A549 (cell line): ENCODE results near the gene PCYT1B. TPM values are rescaled to one million over a fixed set of nuclear protein-coding genes. Genes with fewer than 3 reads are reported as not detected.

Experiments
- ATAC-seq, 2 experiments: fragments of 200-7000 bp in 1 of 2; fragments of >200 bp in 1 of 2; cut with Nextera tagmentation in 1 of 2; cut with Tn5 transposase in 1 of 2; 3 replicates each; pipeline versions ENCODE4 v1.8.0 to v1.9.1; 2018 to 2020; ENCODE audit warnings: mild to moderate bottlenecking in 1 of 2, moderate library complexity in 1 of 2
- CTCF ChIA-PET: fragments of 300-600 bp; sonication (Branson Sonifier 250); formaldehyde crosslinking; extraction: SDS; loops from one replicate; lab custom pipeline; 2021; ENCODE audit warnings: antibody characterized with exemption, inconsistent platforms; lab: Yijun Ruan, JAX
- POLR2A ChIA-PET: fragments of 350-600 bp; formaldehyde crosslinking; extraction: SDS; loops from one replicate; lab custom pipeline; 2021; ENCODE audit warnings: antibody characterized with exemption, inconsistent platforms; lab: Yijun Ruan, JAX
- DNase-seq, 2 experiments: peaks; one replicate each; pipeline versions ENCODE4 v3.0.0 to v3.0.0-alpha.2; 2011 to 2016; ENCODE audit warnings: low read depth in 1 of 2, low spot score in 1 of 2
- FAIRE-seq: peaks from 2 replicates; lab custom pipeline; 2011; peaks lifted over from hg19 to GRCh38; lab: Jason Lieb, UNC
- H3K27ac ChIP-seq, 2 experiments: fragments of >200 bp; sonication (Bioruptor Twin); formaldehyde crosslinking; 3 replicates each; pipeline ENCODE4 v1.5.1; 2016 to 2017
- H3K4me1 ChIP-seq: fragments of >200 bp; sonication (Bioruptor Twin); formaldehyde crosslinking; 3 replicates; pipeline ENCODE4 v1.6.1; 2016
- H3K4me2 ChIP-seq: fragments of >200 bp; sonication (Bioruptor Twin); formaldehyde crosslinking; 3 replicates; pipeline ENCODE4 v1.6.1; 2016
- H3K4me3 ChIP-seq: fragments of >200 bp; sonication (Bioruptor Twin); formaldehyde crosslinking; 3 replicates; pipeline ENCODE4 v1.5.1; 2016
- H3K9me3 ChIP-seq: fragments of >200 bp; sonication (Bioruptor Twin); formaldehyde crosslinking; 3 replicates; pipeline ENCODE4 v1.6.1; 2016
- BHLHE40 ChIP-seq: IDR thresholded peaks from 2 replicates; pipeline ENCODE4 v1.6.1; 2012; ENCODE audit warnings: low read depth, low read length, inconsistent platforms
- CEBPB ChIP-seq, 2 experiments: fragments of >200 bp in 1 of 2; sonication (Bioruptor Twin) in 1 of 2; formaldehyde crosslinking in 1 of 2; IDR thresholded peaks; 2 replicates each; pipeline ENCODE4 v1.6.1; 2012 to 2016
- CHD2 ChIP-seq: fragments of 150-350 bp; IDR thresholded peaks from 2 replicates; pipeline ENCODE4 v1.6.1; 2014; ENCODE audit warnings: low read length; ENCODE audit not compliant: partially characterized antibody
- CHD4 ChIP-seq: fragments of 200-600 bp; sonication (generic); IDR thresholded peaks from 2 replicates; pipeline ENCODE4 v1.6.1; 2016; ENCODE audit warnings: antibody characterized with exemption, mild to moderate bottlenecking, borderline replicate concordance
- EHMT2 ChIP-seq: fragments of 200-600 bp; sonication (generic); IDR thresholded peaks from 2 replicates; pipeline ENCODE4 v1.6.1; 2016; ENCODE audit warnings: antibody characterized with exemption, low read depth, mild to moderate bottlenecking, moderate library complexity
- EP300 ChIP-seq, 2 experiments: fragments of >200 bp; sonication (Bioruptor Twin); formaldehyde crosslinking; IDR thresholded peaks; 2 replicates in 1 of 2; 3 replicates in 1 of 2; pipeline ENCODE4 v1.6.1; 2016 to 2017
- FOSB ChIP-seq: fragments of 250-450 bp; sonication (Bioruptor Pico); IDR thresholded peaks from 2 replicates; pipeline ENCODE4 v1.5.0; 2020; ENCODE audit warnings: mild to moderate bottlenecking, moderate library complexity
- FOXS1 ChIP-seq: fragments of 250-450 bp; sonication (Bioruptor Pico); IDR thresholded peaks from 2 replicates; pipeline ENCODE4 v1.5.0; 2020; ENCODE audit warnings: mild to moderate bottlenecking, moderate library complexity
- HDAC2 ChIP-seq: fragments of 200-600 bp; sonication (generic); IDR thresholded peaks from 2 replicates; pipeline ENCODE4 v1.6.1; 2016
- HOXA7 ChIP-seq: fragments of 250-450 bp; sonication (Bioruptor Pico); IDR thresholded peaks from 2 replicates; pipeline ENCODE4 v1.5.0; 2020; ENCODE audit warnings: mild to moderate bottlenecking, moderate library complexity
- HOXB13 ChIP-seq: fragments of 250-450 bp; sonication (Bioruptor Pico); IDR thresholded peaks from 2 replicates; pipeline ENCODE4 v1.5.0; 2020; ENCODE audit warnings: low read depth, mild to moderate bottlenecking, moderate library complexity
- MAFK ChIP-seq: fragments of 450-650 bp; IDR thresholded peaks from 2 replicates; pipeline ENCODE4 v1.6.1; 2014; ENCODE audit not compliant: partially characterized antibody
- NFE2L2 ChIP-seq: fragments of 150-350 bp; conservative IDR thresholded peaks from 2 replicates; pipeline ENCODE4 v1.6.1; 2014; ENCODE audit warnings: low read length
- RARB ChIP-seq: fragments of 250-450 bp; sonication (Bioruptor Pico); IDR thresholded peaks from 2 replicates; pipeline ENCODE4 v1.8.0; 2021; ENCODE audit warnings: mild to moderate bottlenecking, moderate library complexity
- RNF2 ChIP-seq: fragments of 200-600 bp; sonication (generic); IDR thresholded peaks from 2 replicates; pipeline ENCODE4 v1.6.1; 2016; ENCODE audit warnings: low read depth, mild to moderate bottlenecking, antibody characterized with exemption, moderate library complexity, borderline replicate concordance
- ZC3H11A ChIP-seq: fragments of 450-650 bp; IDR thresholded peaks from 2 replicates; pipeline ENCODE4 v1.6.1; 2014; ENCODE audit warnings: antibody characterized with exemption, mild to moderate bottlenecking
- WGBS: methylation state at CpG from one replicate; pipeline ENCODE4 v1.1.6; 2017; ENCODE audit errors: missing lambda C conversion rate; 5-methylcytosine and 5-hydroxymethylcytosine counted together
- polyA plus RNA-seq, 4 experiments: library from polyadenylated mRNA; depleted of rRNA in 3 of 4; stranded (reverse); fragments of >200 nt; fragmentation: RNase III in 1 of 4; extraction: RNeasy Plus Mini Kit Qiagen cat#74134 plus additional on column Dnase treatment in 1 of 4; gene quantifications; 2 replicates in 3 of 4; 3 replicates in 1 of 4; pipeline ENCODE4 v1.2.3, GENCODE V29; 2011 to 2017
- TF ChIP-seq, protein P1 (sequence below): IDR thresholded peaks from 2 replicates; pipeline ENCODE4 v1.6.1; 2012; ENCODE audit warnings: low read depth, borderline replicate concordance
- TF ChIP-seq, protein P2 (sequence below): fragments of 150-350 bp; IDR thresholded peaks from 2 replicates; pipeline ENCODE4 v1.6.1; 2014; ENCODE audit warnings: low read depth, mild to moderate bottlenecking, low read length
- TF ChIP-seq, protein P3 (sequence below): fragments of 250-450 bp; sonication (Bioruptor Pico); IDR thresholded peaks from 2 replicates; pipeline ENCODE4 v1.5.0; 2021; ENCODE audit warnings: mild to moderate bottlenecking, moderate library complexity, borderline replicate concordance
- TF ChIP-seq, protein P4 (sequence below): fragments of 450-650 bp; IDR thresholded peaks from 2 replicates; pipeline ENCODE4 v1.6.1; 2014; ENCODE audit warnings: antibody characterized with exemption

The PCYT1B gene
- polyA plus RNA-seq, 2 of the 4 experiments (the other 2 are of a cell fraction): 0.05 TPM; not detected in 1

DNA sequence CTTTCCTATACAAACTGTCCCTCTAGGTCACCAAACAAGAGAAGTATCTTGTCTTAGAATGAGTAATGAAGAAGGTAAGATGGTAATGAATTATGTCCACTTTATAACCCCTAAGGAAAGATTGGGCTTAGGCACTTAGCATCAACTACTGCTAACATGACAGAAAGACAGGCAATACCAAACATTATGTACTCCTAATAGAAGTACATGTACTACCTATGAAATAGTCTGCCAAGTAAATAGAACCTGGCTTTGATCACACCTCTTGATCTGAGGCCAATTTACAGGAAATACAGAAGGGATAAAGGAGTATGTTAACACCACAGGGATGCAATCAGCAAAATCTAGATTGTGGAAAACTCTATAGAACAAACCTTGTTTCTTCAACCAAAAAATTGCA is 14.1 kb upstream of the PCYT1B start:
- H3K9me3 ChIP-seq: no peaks in the 10 kb centered on the region
- CTCF ChIA-PET: no interaction called here
- FAIRE-seq: peak; percentile 23
- ATAC-seq: no peak
- no peaks in the 10 kb centered on the region for H3K4me1 ChIP-seq
- H3K4me3 ChIP-seq: no peak overlapping the region
- H3K4me2 ChIP-seq: no peak overlapping the region
- H3K27ac ChIP-seq: no peak overlapping the region
- POLR2A ChIA-PET: no interaction called here
- DNase-seq: no peak
- TF ChIP-seq, protein P1, sequence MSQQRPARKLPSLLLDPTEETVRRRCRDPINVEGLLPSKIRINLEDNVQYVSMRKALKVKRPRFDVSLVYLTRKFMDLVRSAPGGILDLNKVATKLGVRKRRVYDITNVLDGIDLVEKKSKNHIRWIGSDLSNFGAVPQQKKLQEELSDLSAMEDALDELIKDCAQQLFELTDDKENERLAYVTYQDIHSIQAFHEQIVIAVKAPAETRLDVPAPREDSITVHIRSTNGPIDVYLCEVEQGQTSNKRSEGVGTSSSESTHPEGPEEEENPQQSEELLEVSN: no peak
- no peak for TF ChIP-seq RARB

DNA sequence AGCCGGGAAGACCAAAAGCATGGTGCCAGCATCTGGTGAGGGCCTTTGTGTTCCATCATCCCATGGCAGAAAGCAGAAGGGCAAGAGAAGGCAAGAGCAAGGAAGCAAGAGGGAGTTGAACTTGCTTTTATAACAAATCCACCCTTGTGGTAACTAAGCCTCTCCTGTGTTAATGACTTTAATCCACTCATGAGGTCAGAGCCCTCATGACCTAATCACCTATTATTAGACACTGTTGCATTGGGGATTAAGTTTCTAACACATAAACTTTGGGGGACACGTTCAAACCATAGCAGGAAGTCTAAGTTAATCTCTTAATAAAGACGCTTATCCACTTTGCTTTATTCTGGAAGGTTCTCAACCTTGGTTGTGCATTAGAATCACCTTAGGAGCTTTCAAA is 12.5 kb upstream of the PCYT1B start:
- Histone ChIP-seq H3K9me3 (no peaks in the 10 kb centered on the region), H3K4me3 (no peak overlapping the region)
- DNase-seq (no peak), ATAC-seq (no peak)
- CTCF ChIA-PET: interaction anchor here (0.6 kb wide), 1 partner anchor 13 kb away, joined by 3 read pairs; no protein-coding TSS in a partner anchor
- TF ChIP-seq, protein P1: no peak
- no peak for TF ChIP-seq CHD4
- no peak for TF ChIP-seq MAFK
- TF ChIP-seq, protein P2, sequence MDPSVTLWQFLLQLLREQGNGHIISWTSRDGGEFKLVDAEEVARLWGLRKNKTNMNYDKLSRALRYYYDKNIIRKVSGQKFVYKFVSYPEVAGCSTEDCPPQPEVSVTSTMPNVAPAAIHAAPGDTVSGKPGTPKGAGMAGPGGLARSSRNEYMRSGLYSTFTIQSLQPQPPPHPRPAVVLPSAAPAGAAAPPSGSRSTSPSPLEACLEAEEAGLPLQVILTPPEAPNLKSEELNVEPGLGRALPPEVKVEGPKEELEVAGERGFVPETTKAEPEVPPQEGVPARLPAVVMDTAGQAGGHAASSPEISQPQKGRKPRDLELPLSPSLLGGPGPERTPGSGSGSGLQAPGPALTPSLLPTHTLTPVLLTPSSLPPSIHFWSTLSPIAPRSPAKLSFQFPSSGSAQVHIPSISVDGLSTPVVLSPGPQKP: no peak
- TF ChIP-seq FOSB (CRISPR knock-in tag): no peak
- no peak for TF ChIP-seq CEBPB (IDR thresholded peaks at IDR 0.05)
- no peak for TF ChIP-seq EHMT2
- no peak for TF ChIP-seq FOXS1
- no peak for TF ChIP-seq ZC3H11A
- no peak for TF ChIP-seq HOXA7 (CRISPR knock-in tag)
- no peak for TF ChIP-seq CHD2
- TF ChIP-seq EP300 (IDR thresholded peaks at IDR 0.05): no peak
- TF ChIP-seq RNF2: no peak
- TF ChIP-seq NFE2L2: no peak
- no peak for TF ChIP-seq HDAC2
- TF ChIP-seq, protein P3, sequence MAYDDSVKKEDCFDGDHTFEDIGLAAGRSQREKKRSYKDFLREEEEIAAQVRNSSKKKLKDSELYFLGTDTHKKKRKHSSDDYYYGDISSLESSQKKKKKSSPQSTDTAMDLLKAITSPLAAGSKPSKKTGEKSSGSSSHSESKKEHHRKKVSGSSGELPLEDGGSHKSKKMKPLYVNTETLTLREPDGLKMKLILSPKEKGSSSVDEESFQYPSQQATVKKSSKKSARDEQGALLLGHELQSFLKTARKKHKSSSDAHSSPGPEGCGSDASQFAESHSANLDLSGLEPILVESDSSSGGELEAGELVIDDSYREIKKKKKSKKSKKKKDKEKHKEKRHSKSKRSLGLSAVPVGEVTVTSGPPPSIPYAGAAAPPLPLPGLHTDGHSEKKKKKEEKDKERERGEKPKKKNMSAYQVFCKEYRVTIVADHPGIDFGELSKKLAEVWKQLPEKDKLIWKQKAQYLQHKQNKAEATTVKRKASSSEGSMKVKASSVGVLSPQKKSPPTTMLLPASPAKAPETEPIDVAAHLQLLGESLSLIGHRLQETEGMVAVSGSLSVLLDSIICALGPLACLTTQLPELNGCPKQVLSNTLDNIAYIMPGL: no peak
- TF ChIP-seq, all 56 proteins: peak for 0
- 42% methylated on average over 3 of the region's 3 CpGs for WGBS
- POLR2A ChIA-PET: no interaction called here
- Histone ChIP-seq H3K4me2 (no peak overlapping the region), H3K27ac (no peak overlapping the region), H3K4me1 (no peaks in the 10 kb centered on the region)
- FAIRE-seq: no peak

DNA sequence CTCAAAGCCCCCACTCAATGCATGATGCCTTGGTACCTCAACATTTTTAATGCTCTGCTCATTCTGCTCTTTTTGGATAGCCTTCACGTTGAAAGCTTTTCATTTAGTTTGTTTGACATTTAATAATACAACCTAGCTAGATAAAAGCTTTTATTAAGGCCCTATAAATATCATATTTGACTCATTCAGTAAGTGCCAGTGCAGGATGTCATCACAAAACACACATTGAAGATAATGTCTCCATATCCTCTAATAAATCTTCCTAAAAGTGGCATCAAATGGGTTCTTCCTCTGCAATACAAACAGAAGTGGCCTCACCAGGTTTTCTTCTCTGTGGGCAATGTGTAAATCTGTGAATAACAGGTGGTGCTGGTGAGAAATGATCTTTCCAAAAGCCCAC is 12.0 kb upstream of the PCYT1B start:
- H3K4me3 ChIP-seq: no peak overlapping the region
- FAIRE-seq (no peak), DNase-seq (no peak), ATAC-seq (no peak)
- ChIA-PET POLR2A (no interaction called here), CTCF (interaction anchor here (0.6 kb wide), 1 partner anchor 13 kb away, joined by 3 read pairs; no protein-coding TSS in a partner anchor)
- H3K27ac ChIP-seq: no peak overlapping the region
- H3K4me2 ChIP-seq: no peak overlapping the region
- no peaks in the 10 kb centered on the region for H3K9me3 ChIP-seq
- no peaks in the 10 kb centered on the region for H3K4me1 ChIP-seq
- WGBS: 4% methylated on average over 1 of the region's 1 CpG
- TF ChIP-seq HOXA7 (CRISPR knock-in tag): no peak
- TF ChIP-seq, protein P1: no peak
- TF ChIP-seq BHLHE40: no peak
- no peak for TF ChIP-seq HOXB13 (CRISPR knock-in tag)
- no peak for TF ChIP-seq RNF2
- TF ChIP-seq, protein P4, sequence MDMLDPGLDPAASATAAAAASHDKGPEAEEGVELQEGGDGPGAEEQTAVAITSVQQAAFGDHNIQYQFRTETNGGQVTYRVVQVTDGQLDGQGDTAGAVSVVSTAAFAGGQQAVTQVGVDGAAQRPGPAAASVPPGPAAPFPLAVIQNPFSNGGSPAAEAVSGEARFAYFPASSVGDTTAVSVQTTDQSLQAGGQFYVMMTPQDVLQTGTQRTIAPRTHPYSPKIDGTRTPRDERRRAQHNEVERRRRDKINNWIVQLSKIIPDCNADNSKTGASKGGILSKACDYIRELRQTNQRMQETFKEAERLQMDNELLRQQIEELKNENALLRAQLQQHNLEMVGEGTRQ: no peak
